Activated T-helper 1 cell treated with Interleukin-2 at 50 U/mL for 16 hours (primary cell): ENCODE data around the gene SRCIN1.
"Not testable (repeated sequence)": the region's sequence is repeated elsewhere in the genome, so short reads cannot be mapped to it uniquely, and the experiment has no call there.

ENCODE experiments used
- DNase-seq: peaks from one replicate; pipeline ENCODE4 v3.0.0-alpha.2; 2020; ENCODE audit warnings: low read depth

Gene SRCIN1

DNA sequence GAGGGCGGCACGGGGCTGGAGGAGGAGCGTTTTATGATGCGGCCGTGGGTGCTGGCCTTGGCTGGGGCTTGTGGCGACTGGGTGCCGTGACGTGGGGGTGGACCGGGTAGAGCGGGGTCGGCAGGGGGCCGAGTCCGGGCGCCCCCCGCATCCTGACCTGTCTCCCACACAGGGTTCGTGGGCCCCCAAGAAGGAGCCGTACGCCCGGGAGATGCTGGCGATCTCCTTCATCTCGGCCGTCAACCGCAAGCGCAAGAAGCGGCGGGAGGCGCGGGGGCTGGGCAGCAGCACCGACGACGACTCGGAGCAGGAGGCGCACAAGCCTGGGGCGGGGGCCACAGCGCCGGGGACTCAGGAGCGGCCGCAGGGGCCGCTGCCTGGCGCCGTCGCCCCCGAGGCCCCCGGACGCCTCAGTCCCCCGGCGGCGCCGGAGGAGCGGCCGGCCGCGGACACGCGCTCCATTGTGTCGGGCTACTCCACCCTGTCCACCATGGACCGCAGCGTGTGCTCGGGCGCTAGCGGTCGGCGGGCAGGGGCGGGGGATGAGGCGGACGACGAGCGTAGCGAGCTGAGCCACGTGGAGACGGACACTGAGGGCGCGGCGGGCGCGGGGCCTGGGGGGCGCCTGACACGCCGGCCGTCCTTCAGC, 95.9 kb downstream of the SRCIN1 start:
- DNase-seq = no peak

DNA sequence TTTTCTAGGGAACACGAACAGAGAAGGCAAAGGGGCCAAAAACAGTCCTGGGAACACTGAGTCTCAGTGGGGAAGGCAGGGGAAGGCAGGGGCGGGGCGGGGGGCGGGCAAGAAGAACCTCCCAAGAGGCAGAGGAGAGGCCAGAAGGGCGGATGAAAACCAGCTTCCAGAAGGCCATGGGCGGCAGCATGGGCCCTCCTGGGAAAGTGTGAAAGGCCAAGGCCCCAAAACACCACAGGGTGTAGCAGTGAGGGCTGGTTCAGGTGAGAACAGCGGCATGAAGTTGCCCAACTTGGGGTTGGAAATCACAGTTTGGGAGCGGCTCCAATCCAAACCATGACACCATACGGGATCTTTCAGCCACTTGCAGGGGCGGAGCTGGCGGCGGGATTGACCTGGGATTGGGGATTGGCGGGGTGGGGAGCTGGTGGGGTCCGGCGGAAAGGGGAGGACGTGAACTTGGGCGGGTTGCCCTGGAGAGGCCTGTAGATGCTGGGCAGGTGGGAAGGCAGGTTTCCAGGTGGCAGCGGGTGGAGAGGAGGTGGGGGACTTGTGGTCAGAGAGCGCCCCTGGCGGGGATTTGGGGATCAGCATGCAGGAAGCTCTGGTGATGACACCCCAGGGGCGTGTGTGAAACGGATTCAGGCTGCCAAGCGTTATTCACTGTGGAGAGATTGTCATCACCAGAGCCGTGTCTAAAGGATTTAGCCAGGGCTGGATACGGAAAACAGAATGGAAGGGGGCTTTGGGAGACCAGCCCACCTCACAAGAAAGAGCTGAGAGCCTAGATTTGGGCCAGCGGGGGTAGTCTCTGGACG, 96.6 kb downstream of the SRCIN1 start:
- peak; percentile 35 for DNase-seq

DNA sequence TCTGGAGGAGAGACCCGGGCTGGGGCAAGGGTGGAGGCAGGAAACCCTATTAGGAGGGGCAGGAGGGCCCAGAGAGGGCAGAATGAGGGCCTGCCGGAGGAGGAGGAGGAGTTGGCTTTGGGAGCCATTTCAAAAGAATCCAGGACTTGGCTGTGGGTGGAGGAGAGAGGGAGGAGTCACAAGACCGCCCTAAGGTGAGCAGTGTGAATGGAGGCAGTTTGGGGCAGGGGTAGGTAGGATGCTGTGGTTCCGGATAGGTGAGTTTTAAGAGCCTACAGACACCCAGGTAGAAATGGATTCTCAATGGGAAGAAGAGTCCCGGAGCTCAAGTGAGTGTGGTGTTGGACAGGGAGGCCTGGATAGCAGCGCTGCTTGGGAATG, 97.2 kb downstream of the SRCIN1 start:
- no peak for DNase-seq

GRCh38 chr17:38507921-38508569, 97.7 kb downstream of the SRCIN1 start:
- no peak for DNase-seq

DNA sequence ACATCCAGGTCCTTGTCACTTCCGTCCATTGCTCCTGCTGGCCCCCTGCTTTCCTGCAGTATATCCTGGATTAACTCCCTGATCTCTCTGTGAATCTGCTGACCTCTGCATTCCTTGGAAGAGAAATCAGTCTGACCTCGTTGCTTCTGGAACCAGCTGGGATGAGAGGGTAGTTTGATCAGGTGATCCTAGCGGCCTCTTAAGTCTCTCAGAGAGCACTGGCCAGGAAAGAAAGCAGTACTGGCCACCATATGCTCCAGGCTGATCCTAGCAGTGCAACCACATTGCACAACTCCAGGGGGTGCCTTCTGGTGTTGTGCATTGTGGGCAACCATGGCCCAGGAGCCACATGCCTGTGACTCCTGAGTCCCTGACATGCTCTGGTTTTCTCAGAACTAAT, 98.3 kb downstream of the SRCIN1 start:
- no peak for DNase-seq

DNA sequence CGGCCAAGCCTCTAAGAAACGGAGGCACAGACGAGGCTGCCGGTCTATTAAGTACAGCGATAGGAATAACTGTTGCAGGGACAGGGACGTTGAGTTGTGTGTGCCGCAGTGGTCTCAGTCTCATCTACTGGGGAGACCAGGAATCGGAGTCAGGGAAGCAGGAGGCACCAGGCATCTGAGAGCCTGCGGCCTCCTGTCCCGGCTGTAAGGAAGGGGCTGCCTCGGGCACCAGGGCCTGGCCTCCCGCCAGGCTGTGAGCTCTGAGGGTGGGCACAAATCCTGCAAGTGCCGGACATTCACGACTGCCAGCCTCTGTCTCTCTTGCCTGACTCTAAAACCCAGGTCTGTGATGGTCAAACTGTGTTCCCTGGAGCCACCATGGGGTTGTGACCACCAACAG, 101.5 kb downstream of the SRCIN1 start:
- DNase-seq = no peak

DNA sequence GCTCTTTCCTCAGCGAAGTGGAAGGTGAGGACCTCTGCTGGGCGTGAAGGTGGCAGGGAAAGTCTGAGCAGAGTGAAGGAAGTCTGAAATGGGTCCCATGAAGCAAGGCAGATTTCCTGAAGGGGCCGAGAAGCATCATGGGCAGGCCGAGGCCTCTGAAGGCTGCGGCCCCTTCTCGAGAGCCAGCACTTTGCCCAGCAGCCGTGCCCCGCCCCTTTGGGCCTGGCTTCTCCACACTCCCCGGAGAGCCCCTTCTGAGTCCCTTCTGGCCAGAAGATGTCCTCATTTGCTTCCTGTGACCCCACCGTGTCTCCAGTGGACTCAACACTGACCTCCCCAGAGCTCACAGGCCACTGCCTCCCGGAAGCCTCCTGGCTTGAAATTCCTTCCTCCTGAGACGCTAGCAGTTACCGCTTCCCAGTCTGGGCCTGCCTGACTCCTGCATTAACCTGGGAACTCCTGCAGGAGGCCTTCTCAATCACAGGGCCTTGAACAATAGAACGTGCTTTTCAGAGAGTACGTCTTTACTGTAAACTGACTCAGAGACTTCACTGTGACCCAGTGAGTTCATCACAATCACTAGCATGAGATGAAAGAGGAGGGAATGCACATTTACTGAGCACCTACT, 102.4 kb downstream of the SRCIN1 start:
- not testable (repeated sequence) for DNase-seq

DNA sequence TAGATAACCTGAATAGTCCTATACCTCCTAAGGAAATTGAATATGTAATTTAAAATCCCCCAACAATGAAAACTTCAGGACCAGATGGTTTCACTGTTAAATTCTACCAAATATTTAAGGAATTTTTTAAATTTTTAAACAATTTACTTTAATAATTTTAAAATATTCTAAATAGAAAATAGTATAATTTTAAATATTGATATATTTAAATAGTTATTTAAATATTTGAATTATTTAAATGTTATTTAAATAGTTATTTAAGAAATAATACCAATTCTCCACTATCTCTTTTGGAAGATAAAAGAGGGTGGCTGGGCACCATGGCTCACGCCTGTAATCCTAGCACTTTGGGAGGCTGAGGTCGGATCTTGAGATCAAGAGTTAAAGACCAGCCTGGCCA, 104.0 kb downstream of the SRCIN1 start:
- DNase-seq = not testable (repeated sequence)

DNA sequence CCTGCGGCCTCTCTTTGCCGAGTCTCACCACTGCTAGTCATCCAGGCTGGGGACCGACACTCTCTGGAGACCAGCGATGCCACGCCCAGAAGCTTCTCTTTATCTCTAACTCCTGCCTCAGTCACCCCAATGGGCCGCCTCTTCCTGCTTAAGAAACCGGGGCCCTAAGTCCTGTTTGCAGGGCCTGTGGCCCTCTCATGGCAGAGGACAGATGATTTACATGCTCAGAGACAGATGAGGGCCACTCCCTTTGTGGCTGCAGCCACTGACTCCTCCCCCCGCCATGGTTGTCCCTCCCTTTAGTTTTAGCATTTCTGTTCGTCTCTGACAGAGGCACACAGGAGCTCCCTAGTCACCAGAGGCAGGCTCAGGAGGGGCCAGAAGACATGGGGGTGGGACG, 106.5 kb downstream of the SRCIN1 start:
- DNase-seq = not testable (repeated sequence)

DNA sequence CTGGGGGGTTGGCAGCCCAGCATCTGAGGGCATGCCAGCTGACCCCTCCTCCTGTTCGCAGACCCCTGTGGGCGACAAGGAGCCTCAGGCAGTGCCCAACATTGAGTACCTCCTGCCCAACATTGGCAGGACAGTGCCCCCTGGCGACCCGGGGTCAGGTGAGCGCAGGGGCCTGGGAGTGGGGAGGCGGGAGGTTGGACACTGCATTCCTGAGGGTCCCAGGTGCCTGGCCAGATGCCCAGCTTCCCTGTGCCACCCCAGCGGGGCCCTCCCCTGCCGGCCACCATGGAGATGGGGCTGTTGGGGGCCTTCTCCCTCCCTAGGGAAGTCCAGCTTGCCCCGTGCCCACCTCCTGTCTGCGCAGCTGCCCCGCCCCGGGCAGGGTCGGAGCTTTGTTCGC, 107.4 kb downstream of the SRCIN1 start:
- DNase-seq = no peak

GRCh38 chr17:38497656-38498055, 108.1 kb downstream of the SRCIN1 start:
- DNase-seq = not testable (repeated sequence)

DNA sequence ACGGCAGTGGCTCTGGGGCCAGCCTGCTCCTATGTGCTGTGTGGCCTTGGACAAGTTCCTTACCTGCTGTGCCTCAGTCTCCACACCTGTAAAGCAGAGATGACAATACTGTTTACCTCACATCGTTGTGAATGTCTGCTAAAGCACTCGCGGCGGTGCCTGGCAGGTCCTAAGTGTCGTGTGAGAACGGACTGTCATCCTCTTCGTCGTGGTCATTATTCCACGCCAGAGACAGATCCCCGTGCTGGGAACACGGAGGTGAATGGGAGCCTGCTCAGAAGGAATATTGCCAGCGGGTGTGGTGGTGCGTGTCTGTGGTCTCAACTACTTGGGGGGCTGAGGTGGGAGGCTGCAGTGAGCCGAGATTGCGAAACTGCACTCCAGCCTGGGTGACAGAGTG, 111.6 kb downstream of the SRCIN1 start:
- not testable (repeated sequence) for DNase-seq

GRCh38 chr17:38492067-38493040, 113.4 kb downstream of the SRCIN1 start:
- peak; percentile 80 for DNase-seq

GRCh38 chr17:38491346-38492066, 114.2 kb downstream of the SRCIN1 start:
- not testable (repeated sequence) for DNase-seq

GRCh38 chr17:38489774-38490173, 116.0 kb downstream of the SRCIN1 start:
- DNase-seq = not testable (repeated sequence)

DNA sequence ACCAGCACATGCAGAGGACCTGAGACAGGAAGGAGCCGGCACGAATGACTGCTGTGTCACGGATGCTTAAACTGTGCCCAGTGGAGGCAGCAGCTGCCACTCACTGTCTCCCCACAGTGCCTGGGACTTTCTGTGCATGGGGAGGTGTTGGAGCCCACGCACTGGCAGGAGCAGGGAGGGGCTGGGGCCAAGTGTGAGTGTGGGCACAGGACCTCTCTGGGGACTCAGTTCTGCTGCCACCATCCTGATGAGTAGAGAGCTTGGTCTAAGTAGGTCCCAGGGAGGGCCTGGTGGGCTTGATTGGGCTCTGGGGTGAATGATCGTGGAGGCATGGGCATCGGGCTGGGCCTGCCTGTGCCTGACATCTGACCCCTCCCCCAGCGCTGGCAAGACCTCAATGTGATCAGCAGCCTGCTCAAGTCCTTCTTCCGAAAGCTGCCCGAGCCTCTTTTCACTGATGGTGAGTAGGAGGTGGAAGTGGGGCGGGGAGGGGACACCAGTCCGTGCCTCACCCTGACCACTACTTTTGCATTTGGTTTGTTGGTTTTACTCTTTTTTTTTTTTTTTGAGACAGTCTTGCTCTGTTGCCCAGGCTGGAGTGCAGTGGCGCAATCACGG, 120.0 kb downstream of the SRCIN1 start:
- DNase-seq = not testable (repeated sequence)

DNA sequence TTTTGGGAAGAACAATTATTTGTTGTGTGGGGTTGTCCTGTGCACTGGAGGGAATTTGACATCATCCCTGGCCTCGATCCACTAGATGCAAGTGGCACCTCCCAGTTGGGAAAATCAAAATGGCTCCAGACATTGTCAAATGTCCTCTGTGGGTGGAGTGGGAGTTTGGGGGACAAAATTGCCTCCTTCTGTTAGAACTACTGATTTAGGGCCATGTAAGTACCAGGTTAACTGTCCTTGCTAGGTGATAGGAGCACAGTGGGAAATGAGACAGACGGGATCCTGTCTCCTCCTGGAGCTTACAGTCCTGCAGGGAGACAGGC, 120.6 kb downstream of the SRCIN1 start:
- DNase-seq = no peak

DNA sequence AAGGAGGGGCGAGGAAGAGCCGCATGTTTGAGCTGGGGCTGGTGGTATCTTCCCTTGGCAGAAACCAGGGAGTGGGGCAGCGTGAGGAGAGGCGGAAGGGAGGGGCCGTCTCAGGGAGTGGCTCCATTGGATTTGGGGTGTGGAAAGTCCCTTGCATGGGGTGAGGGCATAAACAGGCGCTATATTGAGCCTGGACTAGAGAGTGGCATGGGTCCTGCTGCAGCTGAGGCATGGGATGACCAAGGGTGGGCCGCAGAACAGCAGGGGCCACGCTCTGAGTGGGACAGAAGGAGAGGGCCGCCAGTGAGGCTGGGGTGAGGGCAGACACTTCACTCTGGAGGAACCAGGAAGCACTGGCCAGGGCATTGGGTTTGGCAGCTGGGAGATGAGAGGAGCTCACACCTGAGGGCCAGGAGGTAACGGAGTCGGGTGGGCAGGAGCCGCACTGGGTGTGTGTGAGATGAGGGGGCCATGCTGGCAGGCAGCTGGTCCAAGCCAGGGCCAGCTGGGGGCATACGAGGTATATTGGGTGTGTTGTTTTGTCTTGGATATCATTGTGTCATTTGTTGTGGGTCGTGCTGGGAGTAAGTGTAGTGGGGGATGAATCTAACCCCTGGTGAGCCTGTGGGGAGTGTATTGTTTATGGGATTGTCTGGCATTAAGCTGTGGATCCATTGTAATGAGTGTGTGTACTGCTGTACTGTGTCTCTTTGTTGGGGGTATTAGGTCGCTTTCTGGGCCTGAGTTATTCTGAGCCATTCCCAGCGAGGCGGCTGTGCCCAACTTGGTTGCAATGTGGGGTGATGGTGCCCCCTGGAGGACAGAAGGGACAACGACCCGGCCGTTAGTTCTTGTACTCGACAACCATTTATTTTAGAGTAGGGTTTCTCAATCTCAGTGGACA, 121.3 kb downstream of the SRCIN1 start:
- DNase-seq = peak; percentile 30

- DNase-seq = not testable (repeated sequence)
Observed at GRCh38 chr17:38482700-38483043, 123.1 kb downstream of the SRCIN1 start.
